Calu3 (cell line): ENCODE results near the gene KRT32. TPM values are rescaled to one million over a fixed set of nuclear protein-coding genes. Genes with fewer than 3 reads are reported as not detected.

Experiments
- BruUV-seq: library from RNA; stranded (reverse); fragments of 400-500 nt; replicated peaks from 2 replicates; lab custom pipeline; 2021; lab: Mats Ljungman, UMichigan
- CTCF ChIA-PET: fragments of 300-600 bp; sonication (Branson Sonifier 250); formaldehyde crosslinking; loops from one replicate; lab custom pipeline; 2022; ENCODE audit warnings: antibody characterized with exemption; lab: Charles Lee
- DNase-seq: peaks from one replicate; pipeline ENCODE4 v3.0.0; 2022
- H3K27ac Mint-ChIP-seq: one replicate; pipeline ENCODE4 v1.8.0; 2022; ENCODE audit warnings: mixed read lengths; ENCODE audit not compliant: unreplicated experiment
- H3K27me3 Mint-ChIP-seq: one replicate; pipeline ENCODE4 v1.8.0; 2022; ENCODE audit warnings: mixed read lengths; ENCODE audit not compliant: unreplicated experiment
- H3K36me3 Mint-ChIP-seq: one replicate; pipeline ENCODE4 v1.8.0; 2022; ENCODE audit warnings: mild to moderate bottlenecking, moderate library complexity, mixed read lengths; ENCODE audit not compliant: insufficient read depth, unreplicated experiment
- H3K4me1 Mint-ChIP-seq: one replicate; pipeline ENCODE4 v1.8.0; 2022; ENCODE audit warnings: mild to moderate bottlenecking, low read depth, mixed read lengths; ENCODE audit not compliant: unreplicated experiment
- H3K4me3 Mint-ChIP-seq: one replicate; pipeline ENCODE4 v1.8.0; 2022; ENCODE audit warnings: mild to moderate bottlenecking, low read depth, moderate library complexity, mixed read lengths; ENCODE audit not compliant: unreplicated experiment
- H3K9me3 Mint-ChIP-seq: one replicate; pipeline ENCODE4 v1.8.0; 2022; ENCODE audit warnings: low read depth, mixed read lengths; ENCODE audit not compliant: unreplicated experiment
- CTCF ChIP-seq: fragments of 200-600 bp; IDR thresholded peaks from one replicate; pipeline ENCODE4 v1.8.0; 2022; ENCODE audit warnings: antibody characterized with exemption; ENCODE audit not compliant: unreplicated experiment
- intact Hi-C: fragments of 100-400 bp; cut with micrococcal nuclease; formaldehyde crosslinking; loops from one replicate; pipeline ENCODE4 v1.10.0; 2022; ENCODE audit not compliant: unreplicated experiment
- total RNA-seq: library from RNA; stranded (reverse); gene quantifications from 2 replicates; pipeline ENCODE4 v1.2.3, GENCODE V29; 2022

Gene KRT32
- total RNA-seq, 1 experiment from 2014 or later = not detected

GRCh38 chr17:41456204-41456603 lies 11.0 kb downstream of the KRT32 start:
- Mint-ChIP-seq H3K27ac (no peak overlapping the region), H3K27me3 (no peaks in the 10 kb centered on the region), H3K4me1 (no peaks in the 10 kb centered on the region), H3K4me3 (no peak overlapping the region), H3K36me3 (no peaks in the 10 kb centered on the region), H3K9me3 (peaks cover 7% of the 10 kb centered on the region)
- DNase-seq = peak; percentile 56
- no TSS peak for BruUV-seq
- CTCF ChIA-PET = interaction anchor here (2.7 kb wide), 1 partner anchor 92 kb away, joined by 12 read pairs; no protein-coding TSS in a partner anchor
- intact Hi-C loops = no loop called here
- TF ChIP-seq CTCF = peak; percentile 41

GRCh38 chr17:41455236-41455635 lies 11.9 kb downstream of the KRT32 start:
- Mint-ChIP-seq H3K27ac (no peak overlapping the region), H3K36me3 (no peaks in the 10 kb centered on the region), H3K4me3 (no peak overlapping the region), H3K27me3 (no peaks in the 10 kb centered on the region), H3K9me3 (peaks cover 13% of the 10 kb centered on the region), H3K4me1 (no peaks in the 10 kb centered on the region)
- no TSS peak for BruUV-seq
- CTCF ChIA-PET = no interaction called here
- DNase-seq = no peak
- intact Hi-C loops = no loop called here
- no peak for TF ChIP-seq CTCF

GRCh38 chr17:41453066-41453465 lies 14.1 kb downstream of the KRT32 start:
- DNase-seq = no peak
- BruUV-seq = no TSS peak
- H3K36me3 Mint-ChIP-seq = no peaks in the 10 kb centered on the region
- no peak for TF ChIP-seq CTCF
- no peaks in the 10 kb centered on the region for H3K4me1 Mint-ChIP-seq
- intact Hi-C loops = no loop called here
- H3K4me3 Mint-ChIP-seq = no peak overlapping the region
- H3K9me3 Mint-ChIP-seq = peaks cover 16% of the 10 kb centered on the region
- no peak overlapping the region for H3K27ac Mint-ChIP-seq
- no peaks in the 10 kb centered on the region for H3K27me3 Mint-ChIP-seq
- CTCF ChIA-PET = interaction anchor here (1.1 kb wide), 1 partner anchor 96 kb away, joined by 3 read pairs; no protein-coding TSS in a partner anchor

- peaks cover 16% of the 10 kb centered on the region for H3K9me3 Mint-ChIP-seq
- no peak overlapping the region for H3K4me3 Mint-ChIP-seq
- TF ChIP-seq CTCF = no peak
- no TSS peak for BruUV-seq
- H3K4me1 Mint-ChIP-seq = no peaks in the 10 kb centered on the region
- CTCF ChIA-PET = no interaction called here
- no peak overlapping the region for H3K27ac Mint-ChIP-seq
- H3K36me3 Mint-ChIP-seq = no peaks in the 10 kb centered on the region
- no peaks in the 10 kb centered on the region for H3K27me3 Mint-ChIP-seq
- intact Hi-C loops = no loop called here
- DNase-seq = no peak
These were observed 14.9 kb downstream of the KRT32 start for GRCh38 chr17:41452281-41452680.
